Measurements from ENCODE around the gene HCRTR1.

The HCRTR1 gene

GRCh38 chr1:31669433-31669785 is 51.9 kb downstream of the HCRTR1 start:
- no peak overlapping the region for H3K4me3 ChIP-seq (ENCODE audit: low read depth, low read length)
- no peak for DNase-seq (ENCODE audit: low read depth)
- no peak for TF ChIP-seq CTCF (conservative IDR thresholded peaks at IDR 0.05; ENCODE audit: low read depth, low read length)

GRCh38 chr1:31669786-31670592 is 52.5 kb downstream of the HCRTR1 start:
- peak overlapping the region; percentile 34 for H3K4me3 ChIP-seq (ENCODE audit: low read depth, low read length)
- peak; percentile 73 for DNase-seq (ENCODE audit: low read depth)
- TF ChIP-seq CTCF (conservative IDR thresholded peaks at IDR 0.05; ENCODE audit: low read depth, low read length) = peak; percentile 48

DNA sequence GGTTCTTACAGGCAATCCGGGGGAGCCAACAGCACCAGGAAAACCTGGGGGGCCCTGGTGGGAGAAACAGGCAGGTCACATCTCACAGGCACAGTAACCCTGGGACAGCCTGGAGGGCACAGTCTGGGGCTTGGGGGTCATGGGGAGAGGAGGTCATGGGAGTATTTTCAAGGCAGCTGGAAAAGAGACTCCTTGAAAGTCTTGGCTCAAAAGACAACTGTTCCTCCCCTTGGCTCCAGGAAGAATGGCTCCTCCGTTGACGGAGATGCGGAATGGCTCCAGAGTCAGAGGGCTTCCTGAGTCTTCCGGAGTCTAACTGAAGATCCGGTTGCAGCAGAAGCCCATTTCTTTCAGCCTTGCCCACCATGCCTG is 53.1 kb downstream of the HCRTR1 start:
- no peak for TF ChIP-seq CTCF (conservative IDR thresholded peaks at IDR 0.05; ENCODE audit: low read depth, low read length)
- peak overlapping the region; percentile 34 for H3K4me3 ChIP-seq (ENCODE audit: low read depth, low read length)
- DNase-seq (ENCODE audit: low read depth) = no peak

DNA sequence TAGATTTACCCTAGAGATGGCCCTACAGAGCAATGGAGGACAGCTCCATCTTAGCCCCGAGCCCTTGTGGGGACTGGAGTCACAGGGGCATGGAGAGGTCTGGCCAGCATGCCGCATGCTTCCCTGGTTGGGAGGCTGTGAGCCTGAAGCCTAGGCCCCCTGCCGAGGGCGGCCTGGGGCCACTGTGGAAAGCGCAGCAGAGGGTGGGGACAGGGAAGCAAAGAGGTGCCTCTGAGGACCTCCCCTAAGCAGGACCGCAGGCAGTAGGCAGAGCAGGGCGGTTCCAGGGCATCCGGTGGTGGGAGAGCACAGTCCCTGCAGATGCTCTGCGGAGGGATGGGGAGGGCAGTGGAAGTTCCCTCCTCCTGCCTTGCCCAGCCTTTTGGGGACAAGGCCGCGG is 53.7 kb downstream of the HCRTR1 start:
- no peak for TF ChIP-seq CTCF (conservative IDR thresholded peaks at IDR 0.05; ENCODE audit: low read depth, low read length)
- no peak overlapping the region for H3K4me3 ChIP-seq (ENCODE audit: low read depth, low read length)
- no peak for DNase-seq (ENCODE audit: low read depth)

DNA sequence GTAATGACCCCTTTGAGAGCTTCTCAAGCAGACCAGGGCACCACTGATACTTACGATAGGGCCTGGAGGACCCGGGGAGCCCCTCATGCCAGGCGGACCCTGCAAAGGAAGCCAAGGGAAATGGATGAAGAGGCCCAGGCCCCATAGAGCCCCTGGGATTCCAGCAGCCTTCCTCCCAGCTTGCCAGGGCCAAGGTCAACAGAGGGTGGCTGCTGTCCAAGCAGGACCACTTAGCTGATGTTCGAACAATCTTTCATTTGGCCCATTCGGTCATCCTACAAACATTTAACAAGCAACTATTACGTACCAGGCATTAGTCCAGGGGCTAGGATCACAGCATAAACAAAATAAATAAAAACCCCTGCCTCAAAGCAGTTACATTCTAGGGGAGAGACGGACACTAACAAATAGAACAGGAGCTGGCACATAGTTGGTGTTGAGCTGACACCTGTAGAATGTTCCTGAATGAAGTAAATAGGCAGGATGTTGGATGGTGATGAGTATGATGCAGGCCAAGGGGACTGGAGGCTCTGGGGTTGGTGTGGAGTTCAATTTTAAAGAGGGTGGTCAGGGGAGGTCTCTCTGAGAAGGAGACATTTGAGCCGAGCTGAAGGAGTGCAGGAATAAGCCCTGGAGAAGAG is 54.2 kb downstream of the HCRTR1 start:
- TF ChIP-seq CTCF (conservative IDR thresholded peaks at IDR 0.05; ENCODE audit: low read depth, low read length) = no peak
- H3K4me3 ChIP-seq (ENCODE audit: low read depth, low read length) = no peak overlapping the region
- DNase-seq (ENCODE audit: low read depth) = no peak

DNA sequence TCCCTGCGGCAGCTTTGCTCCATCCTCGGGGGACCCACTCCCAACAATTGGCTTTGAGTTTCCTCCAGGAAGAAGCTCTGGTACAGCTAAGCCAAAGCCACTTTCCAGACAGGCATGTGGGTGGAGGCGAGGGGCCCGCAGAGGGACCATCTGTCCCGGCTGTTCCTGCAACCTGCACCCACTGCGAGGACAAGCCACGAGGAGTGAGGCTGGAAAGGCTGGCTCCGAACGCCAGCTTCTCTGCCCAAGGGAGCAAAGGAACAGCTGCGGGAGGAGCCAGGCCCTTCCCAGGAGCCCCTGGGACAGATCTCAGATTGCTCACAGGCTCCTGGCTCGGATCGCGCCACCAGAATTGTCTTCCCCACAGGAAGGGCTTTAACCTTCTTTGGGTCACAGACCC is 55.5 kb downstream of the HCRTR1 start:
- H3K4me3 ChIP-seq (ENCODE audit: low read depth, low read length) = no peak overlapping the region
- TF ChIP-seq CTCF (conservative IDR thresholded peaks at IDR 0.05; ENCODE audit: low read depth, low read length) = no peak
- no peak for DNase-seq (ENCODE audit: low read depth)

DNA sequence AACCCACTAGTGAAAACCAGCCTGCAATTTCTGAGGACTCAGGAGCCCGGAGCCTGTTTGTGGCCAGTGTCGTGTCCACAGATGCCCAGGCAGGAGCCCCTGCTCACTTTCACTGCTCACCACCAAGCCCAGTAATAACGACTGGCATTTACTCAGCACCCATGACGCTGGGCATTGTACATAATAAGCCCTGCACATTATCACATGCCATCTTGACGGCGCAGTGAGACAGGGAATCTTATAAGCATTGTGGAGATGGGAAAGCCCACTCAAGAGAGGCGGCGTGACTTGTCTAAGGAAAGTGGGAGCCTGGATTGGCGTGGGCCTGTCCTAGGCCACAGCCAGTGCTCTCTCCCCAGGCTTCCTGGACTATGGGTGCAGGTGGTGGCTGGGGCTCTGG is 55.9 kb downstream of the HCRTR1 start:
- H3K4me3 ChIP-seq (ENCODE audit: low read depth, low read length) = no peak overlapping the region
- DNase-seq (ENCODE audit: low read depth) = no peak
- no peak for TF ChIP-seq CTCF (conservative IDR thresholded peaks at IDR 0.05; ENCODE audit: low read depth, low read length)

All from choroid plexus epithelial cell (primary cell).